Dedifferentiated amniotic fluid mesenchymal stem cell (primary cell): ENCODE results near the gene USP10.

Source experiments
- DNase-seq: peaks from one replicate; pipeline ENCODE4 v3.0.0-alpha.2; 2016; ENCODE audit errors: extremely low spot score

Gene USP10

GRCh38 chr16:84822990-84823389 is 123.2 kb downstream of the USP10 start:
- DNase-seq: no peak

GRCh38 chr16:84823484-84823883 is 123.7 kb downstream of the USP10 start:
- DNase-seq: no peak

GRCh38 chr16:84823926-84824325 is 124.1 kb downstream of the USP10 start:
- no peak for DNase-seq

- no peak for DNase-seq
These were observed 126.2 kb downstream of the USP10 start for GRCh38 chr16:84825896-84826557.

- no peak for DNase-seq
These were observed 126.8 kb downstream of the USP10 start for GRCh38 chr16:84826558-84826941.

- no peak for DNase-seq
These were observed 127.4 kb downstream of the USP10 start for GRCh38 chr16:84827131-84827574.

- no peak for DNase-seq
These were observed 128.1 kb downstream of the USP10 start for GRCh38 chr16:84827897-84828296.

GRCh38 chr16:84828322-84828721 is 128.5 kb downstream of the USP10 start:
- DNase-seq: no peak
